ENCODE data around the gene LRG1.
A peak's percentile ranks its signal among the peaks of the same experiment; 100 is the strongest.

The LRG1 gene

DNA sequence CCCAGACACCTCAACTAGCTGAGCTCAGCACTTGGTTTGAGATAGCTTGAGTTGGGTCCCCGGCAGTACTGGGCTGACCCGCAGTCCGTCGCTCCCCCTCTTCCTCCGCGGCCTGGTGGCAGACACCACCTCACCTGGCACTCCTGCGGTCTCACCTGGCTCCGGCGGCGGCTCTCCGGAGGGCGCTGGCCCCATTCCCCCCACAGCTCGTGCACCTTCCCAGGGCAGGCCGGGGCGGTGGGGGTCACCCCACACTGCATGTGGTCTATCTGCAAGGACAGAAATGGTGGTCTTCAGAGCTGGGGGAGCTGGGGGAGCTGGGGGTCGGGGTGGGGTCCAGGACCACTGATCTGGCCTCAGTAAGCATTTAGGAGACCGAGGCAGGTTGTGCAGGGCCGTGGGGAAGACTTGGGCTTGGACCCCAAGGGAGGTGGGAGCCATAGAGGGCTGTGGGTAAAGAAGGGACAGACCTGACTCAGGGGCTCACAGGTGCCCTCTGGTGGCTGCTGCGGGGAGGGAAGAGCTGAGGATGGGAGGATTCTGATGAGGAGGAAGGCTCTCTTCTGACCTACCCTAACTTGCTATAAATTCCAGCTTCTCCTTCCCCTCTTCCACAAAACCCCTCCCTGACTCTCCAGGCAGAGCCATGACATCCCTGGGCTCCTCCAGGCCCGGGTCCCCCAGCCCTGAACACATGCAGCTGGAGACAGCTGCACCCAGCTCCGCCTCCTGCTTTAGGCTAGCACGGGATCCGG, 14.9 kb downstream of the LRG1 start:
- H3K4me3 ChIP-seq (ENCODE audit: low read depth, low read length) = no peak overlapping the region
- TF ChIP-seq, protein P1, sequence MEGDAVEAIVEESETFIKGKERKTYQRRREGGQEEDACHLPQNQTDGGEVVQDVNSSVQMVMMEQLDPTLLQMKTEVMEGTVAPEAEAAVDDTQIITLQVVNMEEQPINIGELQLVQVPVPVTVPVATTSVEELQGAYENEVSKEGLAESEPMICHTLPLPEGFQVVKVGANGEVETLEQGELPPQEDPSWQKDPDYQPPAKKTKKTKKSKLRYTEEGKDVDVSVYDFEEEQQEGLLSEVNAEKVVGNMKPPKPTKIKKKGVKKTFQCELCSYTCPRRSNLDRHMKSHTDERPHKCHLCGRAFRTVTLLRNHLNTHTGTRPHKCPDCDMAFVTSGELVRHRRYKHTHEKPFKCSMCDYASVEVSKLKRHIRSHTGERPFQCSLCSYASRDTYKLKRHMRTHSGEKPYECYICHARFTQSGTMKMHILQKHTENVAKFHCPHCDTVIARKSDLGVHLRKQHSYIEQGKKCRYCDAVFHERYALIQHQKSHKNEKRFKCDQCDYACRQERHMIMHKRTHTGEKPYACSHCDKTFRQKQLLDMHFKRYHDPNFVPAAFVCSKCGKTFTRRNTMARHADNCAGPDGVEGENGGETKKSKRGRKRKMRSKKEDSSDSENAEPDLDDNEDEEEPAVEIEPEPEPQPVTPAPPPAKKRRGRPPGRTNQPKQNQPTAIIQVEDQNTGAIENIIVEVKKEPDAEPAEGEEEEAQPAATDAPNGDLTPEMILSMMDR (IDR thresholded peaks at IDR 0.05; ENCODE audit: borderline replicate concordance, insufficient read depth, low read depth, low read length) = peak; percentile 93

DNA sequence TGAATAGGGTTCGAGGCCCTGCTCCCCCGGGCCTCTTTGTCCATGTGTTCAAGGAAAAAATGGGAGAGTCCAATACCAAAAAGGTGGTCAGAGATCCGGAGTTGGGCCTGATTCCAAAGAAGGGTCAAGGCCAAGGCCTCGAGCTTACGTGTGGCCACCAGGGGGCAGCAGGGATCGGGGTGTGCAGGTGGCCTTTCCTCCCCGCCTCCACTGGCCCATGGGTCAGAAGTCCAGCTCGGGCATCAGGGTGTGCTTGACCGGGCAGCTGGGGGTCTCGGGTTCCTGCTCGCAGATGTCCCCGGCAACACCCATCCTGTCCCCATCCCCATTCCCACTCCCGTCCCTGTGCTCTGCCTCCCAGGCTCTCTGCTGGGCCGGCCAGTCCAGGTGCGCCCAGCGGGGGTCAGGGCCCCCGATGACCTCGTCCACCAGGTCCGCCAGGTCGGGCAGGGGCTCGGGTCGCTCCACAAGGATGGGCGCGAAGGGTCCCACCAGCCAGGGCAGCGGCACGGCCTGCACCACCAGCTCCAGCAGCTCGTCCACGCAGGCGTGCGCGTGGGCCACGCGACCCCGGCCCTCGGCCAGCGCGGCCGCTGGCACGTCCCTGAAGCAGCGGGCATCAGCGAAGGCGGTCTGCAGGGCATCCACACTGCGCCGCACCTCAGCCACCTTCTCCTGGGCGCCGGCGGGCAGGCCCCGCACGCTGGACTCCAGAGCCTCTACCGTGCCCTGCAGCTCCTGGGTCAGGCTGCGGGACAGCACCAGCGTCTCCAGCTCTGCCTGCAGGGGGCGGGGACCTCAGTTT, 16.3 kb downstream of the LRG1 start:
- H3K4me3 ChIP-seq (ENCODE audit: low read depth, low read length) = no peak overlapping the region
- TF ChIP-seq, protein P1 (IDR thresholded peaks at IDR 0.05; ENCODE audit: borderline replicate concordance, insufficient read depth, low read depth, low read length) = peak; percentile 82

- TF ChIP-seq, protein P1 (IDR thresholded peaks at IDR 0.05; ENCODE audit: borderline replicate concordance, insufficient read depth, low read depth, low read length) = no peak
- no peak overlapping the region for H3K4me3 ChIP-seq (ENCODE audit: low read depth, low read length)
Measured at GRCh38 chr19:4522291-4523002, 17.4 kb downstream of the LRG1 start.

DNA sequence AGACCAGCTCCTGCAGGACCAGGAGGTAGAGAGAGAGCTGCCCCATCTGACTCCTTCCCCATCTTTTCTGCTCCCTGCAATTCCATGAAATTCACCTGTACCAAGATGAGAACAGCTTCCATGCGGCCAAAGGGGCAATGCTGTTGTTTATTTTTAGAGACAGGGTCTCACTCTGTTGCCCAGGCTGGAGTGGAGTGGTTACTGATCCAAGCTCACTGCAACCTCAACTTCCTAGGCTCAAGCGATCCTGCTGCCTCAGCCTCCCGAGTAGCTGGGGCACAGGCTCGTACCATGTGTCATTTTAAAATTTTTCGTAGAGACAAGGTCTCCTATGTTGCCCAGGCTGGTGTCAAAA, 18.0 kb downstream of the LRG1 start:
- H3K4me3 ChIP-seq (ENCODE audit: low read depth, low read length) = no peak overlapping the region
- TF ChIP-seq, protein P1 (IDR thresholded peaks at IDR 0.05; ENCODE audit: borderline replicate concordance, insufficient read depth, low read depth, low read length) = no peak

GRCh38 chr19:4521170-4521887, 18.5 kb downstream of the LRG1 start:
- no peak overlapping the region for H3K4me3 ChIP-seq (ENCODE audit: low read depth, low read length)
- TF ChIP-seq, protein P1 (IDR thresholded peaks at IDR 0.05; ENCODE audit: borderline replicate concordance, insufficient read depth, low read depth, low read length) = no peak

- TF ChIP-seq, protein P1 (IDR thresholded peaks at IDR 0.05; ENCODE audit: borderline replicate concordance, insufficient read depth, low read depth, low read length) = no peak
- H3K4me3 ChIP-seq (ENCODE audit: low read depth, low read length) = no peak overlapping the region
Measured at GRCh38 chr19:4519521-4520277, 20.1 kb downstream of the LRG1 start.
